CD14-positive monocyte (primary cell): ENCODE data around the gene PRR9. TPM values are rescaled to one million over a fixed set of nuclear protein-coding genes. Genes with fewer than 3 reads are reported as not detected.

Experiments
- DNase-seq, 3 donors: peaks; one replicate each; pipeline ENCODE4 v3.0.0-alpha.2; 2011 to 2022
- H2AFZ ChIP-seq: 2 replicates; pipeline ENCODE4 v1.6.0; 2012; ENCODE audit warnings: mild to moderate bottlenecking, low read depth, low read length, inconsistent platforms; ENCODE audit not compliant: insufficient read depth, poor library complexity, severe bottlenecking
- H3K27ac ChIP-seq, 2 donors: 1 replicate in 1 of 2; 2 replicates in 1 of 2; pipeline ENCODE4 v1.5.1; 2012 to 2013; ENCODE audit warnings: low read length in 2 of 2, control low read depth in 1 of 2, inconsistent platforms in 1 of 2, low read depth in 1 of 2, mild to moderate bottlenecking in 1 of 2
- H3K27me3 ChIP-seq, 2 donors: one replicate each; pipeline versions ENCODE4 v1.6.0 to v1.6.1; 2011 to 2013; ENCODE audit warnings: low read length in 2 of 2; ENCODE audit not compliant: control insufficient read depth in 2 of 2, insufficient read depth in 2 of 2
- H3K36me3 ChIP-seq, 2 donors: replicated peaks in 1 of 2; 1 replicate in 1 of 2; 2 replicates in 1 of 2; pipeline versions ENCODE4 v1.5.1 to v1.6.1; 2012 to 2013; ENCODE audit warnings: low read length in 2 of 2, control low read depth in 1 of 2, inconsistent platforms in 1 of 2, mild to moderate bottlenecking in 1 of 2; ENCODE audit not compliant: insufficient read depth in 2 of 2, control insufficient read depth in 1 of 2
- H3K4me1 ChIP-seq, 2 donors: 1 replicate in 1 of 2; 2 replicates in 1 of 2; pipeline versions ENCODE4 v1.5.1 to v1.6.1; 2012 to 2013; ENCODE audit warnings: low read length in 2 of 2, control low read depth in 1 of 2, inconsistent platforms in 1 of 2, mild to moderate bottlenecking in 1 of 2, moderate library complexity in 1 of 2; ENCODE audit not compliant: insufficient read depth in 2 of 2, control insufficient read depth in 1 of 2
- H3K4me2 ChIP-seq: replicated peaks from 2 replicates; pipeline ENCODE3; 2012; ENCODE audit warnings: low read length, moderate library complexity, mild to moderate bottlenecking; ENCODE audit not compliant: poor library complexity, severe bottlenecking; ENCODE audit errors: extremely low read depth
- H3K4me3 ChIP-seq, 3 experiments: fragments of 200-600 bp in 1 of 3; sonication (generic) in 1 of 3; replicated peaks in 1 of 3; 1 replicate in 2 of 3; 2 replicates in 1 of 3; pipeline ENCODE4 v1.5.1; 2011 to 2013; ENCODE audit warnings: low read length in 3 of 3, mild to moderate bottlenecking in 3 of 3, control low read depth in 2 of 3, low read depth in 2 of 3, inconsistent platforms in 1 of 3, moderate library complexity in 1 of 3
- H3K79me2 ChIP-seq: 2 replicates; pipeline ENCODE4 v1.6.0; 2012; ENCODE audit warnings: mild to moderate bottlenecking, control low read depth, inconsistent platforms, low read length, moderate library complexity; ENCODE audit not compliant: insufficient read depth
- H3K9ac ChIP-seq: 2 replicates; pipeline ENCODE4 v1.6.0; 2017; ENCODE audit warnings: low read length, mild to moderate bottlenecking; ENCODE audit not compliant: insufficient read depth, poor library complexity, severe bottlenecking
- H3K9me3 ChIP-seq, 2 donors: replicated peaks in 1 of 2; 1 replicate in 1 of 2; 2 replicates in 1 of 2; pipeline versions ENCODE4 v1.5.1 to v1.6.1; 2012 to 2013; ENCODE audit warnings: low read length in 2 of 2, control low read depth in 1 of 2; ENCODE audit not compliant: control insufficient read depth in 1 of 2, insufficient read depth in 1 of 2
- H4K20me1 ChIP-seq: 2 replicates; pipeline ENCODE4 v1.6.0; 2012; ENCODE audit warnings: mild to moderate bottlenecking, low read length, control low read depth, moderate library complexity; ENCODE audit not compliant: insufficient read depth
- H3K27ac Mint-ChIP-seq, 7 donors: one replicate each; pipeline ENCODE4 v1.8.0; 2020; ENCODE audit warnings: mild to moderate bottlenecking in 7 of 7, mixed read lengths in 7 of 7, moderate library complexity in 6 of 7, inconsistent platforms in 2 of 7
- H3K27me3 Mint-ChIP-seq, 3 donors: one replicate each; pipeline ENCODE4 v1.8.0; 2021 to 2022; ENCODE audit warnings: low read depth in 3 of 3, mild to moderate bottlenecking in 3 of 3, mixed read lengths in 3 of 3, moderate library complexity in 3 of 3, inconsistent platforms in 1 of 3
- H3K36me3 Mint-ChIP-seq, 2 donors: one replicate each; pipeline ENCODE4 v1.8.0; 2020; ENCODE audit warnings: mixed read lengths in 2 of 2, inconsistent platforms in 1 of 2, mild to moderate bottlenecking in 1 of 2
- H3K4me1 Mint-ChIP-seq: one replicate; pipeline ENCODE4 v1.8.0; 2020; ENCODE audit warnings: mild to moderate bottlenecking, mixed read lengths
- H3K4me3 Mint-ChIP-seq, 2 donors: one replicate each; pipeline ENCODE4 v1.8.0; 2020; ENCODE audit warnings: mild to moderate bottlenecking in 2 of 2, mixed read lengths in 2 of 2, moderate library complexity in 1 of 2
- H3K9me3 Mint-ChIP-seq, 7 donors: one replicate each; pipeline ENCODE4 v1.8.0; 2020 to 2022; ENCODE audit warnings: mixed read lengths in 7 of 7, mild to moderate bottlenecking in 6 of 7, moderate library complexity in 6 of 7, inconsistent platforms in 2 of 7
- CTCF ChIP-seq: fragments of 200-600 bp; IDR thresholded peaks from one replicate; pipeline ENCODE4 v1.8.0; 2022; ENCODE audit warnings: antibody characterized with exemption, mild to moderate bottlenecking
- WGBS: methylation state at CpG from one replicate; pipeline ENCODE4 v1.1.5; 2013; ENCODE audit warnings: missing lambda C conversion rate; ENCODE audit not compliant: insufficient coverage; 5-methylcytosine and 5-hydroxymethylcytosine counted together
- intact Hi-C, 2 donors: fragments of 100-400 bp; cut with micrococcal nuclease; formaldehyde crosslinking; loops; one replicate each; pipeline versions ENCODE4 v1.15.0 to v1.15.1; 2023
- polyA plus RNA-seq, 3 donors: library from polyadenylated mRNA; depleted of rRNA in 1 of 3; unstranded in 2 of 3; stranded (reverse) in 1 of 3; fragments of 300-500 nt in 2 of 3; fragments of >200 nt in 1 of 3; fragmentation: Illumina TruSeq in 2 of 3; gene quantifications; 1 replicate in 2 of 3; 2 replicates in 1 of 3; pipeline ENCODE4 v1.2.3, GENCODE V29; 2012 to 2021

Gene PRR9
- polyA plus RNA-seq, 3 donors, result not detected

DNA sequence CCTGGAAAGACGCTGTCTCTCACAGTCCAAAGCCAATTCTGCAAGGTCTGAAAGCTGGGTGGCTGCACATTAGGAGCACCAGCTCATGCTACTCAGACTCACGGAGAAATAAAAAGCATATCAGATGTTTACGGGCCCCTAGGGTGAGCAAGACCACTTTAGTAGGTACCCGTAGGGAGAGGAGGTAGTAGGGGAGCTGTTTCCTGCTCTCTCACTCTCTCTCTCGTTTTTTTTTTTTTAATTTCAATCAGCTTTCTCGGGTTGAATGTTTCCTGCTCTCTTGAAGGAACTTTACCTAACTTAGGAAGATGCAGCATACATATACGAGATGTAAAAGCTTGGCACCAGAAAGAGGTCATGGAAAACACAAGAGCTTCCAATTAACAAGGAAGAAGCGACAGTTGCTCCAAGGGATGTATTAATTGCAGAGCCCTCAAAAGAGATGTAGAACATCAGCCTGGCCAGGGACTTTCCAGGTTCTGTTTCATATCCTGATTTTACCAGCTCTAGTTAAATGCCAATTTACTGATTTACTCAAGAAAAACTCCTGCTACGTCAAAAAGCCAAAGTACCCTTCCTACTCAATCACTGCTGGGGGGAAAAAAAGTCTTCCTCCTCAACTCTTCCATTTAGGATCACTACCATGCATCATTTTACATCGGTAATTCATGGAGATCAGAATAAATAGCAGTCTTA, 45.2 kb downstream of the PRR9 start:
- H3K4me1 Mint-ChIP-seq, result peaks cover 19% of the 10 kb centered on the region
- H3K27me3 ChIP-seq, result peaks cover 77 to 82% of the 10 kb centered on the region in 2 donors
- H3K4me1 ChIP-seq, result peaks cover 8 to 15% of the 10 kb centered on the region in 2 donors
- H3K4me2 ChIP-seq, result no peak overlapping the region
- no peak overlapping the region for H3K4me3 ChIP-seq
- peaks cover 0 to 12% of the 10 kb centered on the region in 2 donors for H3K36me3 Mint-ChIP-seq
- H3K79me2 ChIP-seq, result no peaks in the 10 kb centered on the region
- no peak overlapping the region for H3K27ac Mint-ChIP-seq
- H2AFZ ChIP-seq, result no peak overlapping the region
- no peak for TF ChIP-seq CTCF
- no peak overlapping the region for H3K27ac ChIP-seq
- 64% methylated on average over 3 of the region's 10 CpGs for WGBS
- H3K9me3 Mint-ChIP-seq, result peaks cover 0 to 15% (median 11%) of the 10 kb centered on the region in 7 donors
- peaks cover 0 to 26% of the 10 kb centered on the region in 2 donors for H3K9me3 ChIP-seq
- H3K36me3 ChIP-seq, result no peaks in the 10 kb centered on the region
- no peak overlapping the region for H3K9ac ChIP-seq
- intact Hi-C loops, result no loop called here
- no peaks in the 10 kb centered on the region for H4K20me1 ChIP-seq
- peaks cover 56 to 94% (median 67%) of the 10 kb centered on the region in 3 donors for H3K27me3 Mint-ChIP-seq
- peak in 1 of 3 donors; percentile 46 for DNase-seq
- H3K4me3 Mint-ChIP-seq, result peak overlapping the region in 1 of 2 donors; percentile 87

DNA sequence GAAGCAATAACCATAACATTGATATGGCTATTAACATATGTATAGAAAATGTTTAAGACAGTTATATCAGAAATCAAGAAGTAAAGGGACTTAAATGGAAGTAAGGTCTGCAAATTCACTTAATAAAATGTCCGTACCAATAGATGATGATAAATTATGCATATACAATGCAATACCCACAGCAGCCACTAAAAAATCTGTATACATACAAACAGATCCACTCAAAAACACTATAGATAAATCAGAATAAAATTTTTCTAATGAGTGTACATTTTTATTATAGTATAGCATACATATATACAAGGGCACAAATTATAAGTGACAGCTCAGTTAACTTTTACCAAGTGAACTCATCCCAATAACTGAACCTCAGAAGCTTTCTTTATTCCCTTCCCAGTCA, 48.1 kb downstream of the PRR9 start:
- H3K27ac Mint-ChIP-seq, result no peak overlapping the region
- H3K4me3 Mint-ChIP-seq, result no peak overlapping the region
- H3K9me3 Mint-ChIP-seq, result peaks cover 0 to 14% (median 9%) of the 10 kb centered on the region in 7 donors
- peaks cover 0 to 7% of the 10 kb centered on the region in 2 donors for H3K36me3 Mint-ChIP-seq
- H4K20me1 ChIP-seq, result no peaks in the 10 kb centered on the region
- intact Hi-C loops, result no loop called here
- H3K79me2 ChIP-seq, result no peaks in the 10 kb centered on the region
- peak; percentile 12 for TF ChIP-seq CTCF
- peaks cover 8 to 15% of the 10 kb centered on the region in 2 donors for H3K4me1 ChIP-seq
- no peak overlapping the region for H3K9ac ChIP-seq
- H3K27me3 Mint-ChIP-seq, result peaks cover 47 to 81% (median 53%) of the 10 kb centered on the region in 3 donors
- WGBS, result no CpG with 5 or more reads among the region's 1 CpG
- H3K27me3 ChIP-seq, result peaks cover 58 to 69% of the 10 kb centered on the region in 2 donors
- peaks cover 17% of the 10 kb centered on the region for H3K4me1 Mint-ChIP-seq
- H2AFZ ChIP-seq, result no peak overlapping the region
- peaks cover 0 to 15% of the 10 kb centered on the region in 2 donors for H3K9me3 ChIP-seq
- H3K36me3 ChIP-seq, result no peaks in the 10 kb centered on the region
- no peak for DNase-seq
- no peak overlapping the region for H3K4me3 ChIP-seq
- no peak overlapping the region for H3K4me2 ChIP-seq
- no peak overlapping the region for H3K27ac ChIP-seq

Other genes starting within 250 kb of the PRR9 start
- not detected for gene SPRR4, start 246.9 kb upstream of the PRR9 start, polyA plus RNA-seq
- not detected for gene SPRR1A, start 233.5 kb upstream of the PRR9 start, polyA plus RNA-seq
- gene SPRR3, start 215.8 kb upstream of the PRR9 start, polyA plus RNA-seq, result not detected
- gene SPRR1B, start 186.4 kb upstream of the PRR9 start, polyA plus RNA-seq, result not detected
- not detected for gene SPRR2D, start 176.5 kb upstream of the PRR9 start, polyA plus RNA-seq
- gene SPRR2A, start 160.1 kb upstream of the PRR9 start, polyA plus RNA-seq, result not detected
- not detected for gene SPRR2B, start 146.0 kb upstream of the PRR9 start, polyA plus RNA-seq
- not detected for gene SPRR2E, start 123.1 kb upstream of the PRR9 start, polyA plus RNA-seq
- not detected for gene SPRR2F, start 104.1 kb upstream of the PRR9 start, polyA plus RNA-seq
- not detected for gene SPRR2G, start 66.7 kb upstream of the PRR9 start, polyA plus RNA-seq
- not detected for gene LELP1, start 14.2 kb upstream of the PRR9 start, polyA plus RNA-seq
- gene LORICRIN, start 42.1 kb downstream of the PRR9 start, polyA plus RNA-seq, result not detected
- gene PGLYRP3, start 95.4 kb downstream of the PRR9 start, polyA plus RNA-seq, result not detected
- not detected for gene PGLYRP4, start 131.3 kb downstream of the PRR9 start, polyA plus RNA-seq
- gene S100A9, start 140.3 kb downstream of the PRR9 start, polyA plus RNA-seq, result over 10,000 TPM; 20,498 to 43,602 (median 40,800) TPM
- gene S100A12, start 158.0 kb downstream of the PRR9 start, polyA plus RNA-seq, result 1,000 to 10,000 TPM; 1,275 to 2,834 (median 2,543) TPM
- over 10,000 TPM in 2 of 3 donors, 1,000 to 10,000 TPM in 1; 4,193 to 30,135 (median 27,689) TPM for gene S100A8, start 173.5 kb downstream of the PRR9 start, polyA plus RNA-seq
- gene S100A7A, start 198.9 kb downstream of the PRR9 start, polyA plus RNA-seq, result not detected
- not detected for gene S100A7, start 243.1 kb downstream of the PRR9 start, polyA plus RNA-seq